ENCODE measurements around the gene CNIH4.

DNA sequence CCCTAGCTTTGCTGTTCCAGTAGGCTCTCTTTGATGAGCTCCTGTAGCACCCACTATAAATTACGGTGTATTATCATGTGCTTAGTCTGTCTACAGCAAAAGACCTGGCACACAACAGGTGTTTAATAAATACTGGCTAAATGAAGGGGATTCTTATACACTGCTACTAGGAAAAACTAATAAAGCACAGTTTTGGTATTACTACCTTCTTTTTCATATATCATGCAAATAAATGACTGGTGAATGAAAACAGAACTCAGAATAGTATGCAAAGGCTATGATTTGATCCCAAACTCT, 51.6 kb downstream of the CNIH4 start:
- TF ChIP-seq POLR2AphosphoS5 (IDR thresholded peaks at IDR 0.05; ENCODE audit: low read depth, low read length) (no peak), POLR2A (IDR thresholded peaks at IDR 0.05; ENCODE audit: low read depth, low read length) (no peak)
